IMR-90 (cell line): Measurements from ENCODE around the gene ARMH3. TPM values are rescaled to one million over a fixed set of nuclear protein-coding genes. Genes with fewer than 3 reads are reported as not detected.

Source experiments
- ATAC-seq: fragments of 200-7000 bp; cut with Tn5 transposase; 2 replicates; pipeline ENCODE4 v1.9.1; 2020; ENCODE audit warnings: low read depth, mild to moderate bottlenecking, moderate library complexity
- BruUV-seq: library from RNA; stranded (reverse); fragments of 400-500 nt; replicated peaks from 2 replicates; lab custom pipeline; 2021; lab: Mats Ljungman, UMichigan
- CTCF ChIA-PET: fragments of 300-600 bp; formaldehyde crosslinking; extraction: SDS; loops from one replicate; lab custom pipeline; 2021; ENCODE audit warnings: antibody characterized with exemption; lab: Yijun Ruan, JAX
- POLR2A ChIA-PET: fragments of 300-600 bp; sonication (Branson Sonifier 250); formaldehyde crosslinking; loops from one replicate; lab custom pipeline; 2022; ENCODE audit warnings: antibody characterized with exemption; ENCODE audit not compliant: unreplicated experiment; lab: Charles Lee
- DNase-seq: peaks from one replicate; pipeline ENCODE4 v3.0.0; 2013
- H2AFZ ChIP-seq: replicated peaks from 2 replicates; pipeline ENCODE3; 2013; ENCODE audit warnings: low read length, mild to moderate bottlenecking; ENCODE audit not compliant: poor library complexity
- H2AK5ac ChIP-seq: 2 replicates; pipeline ENCODE4 v1.6.1; 2013; ENCODE audit warnings: low read depth, low read length, inconsistent platforms
- H2AK9ac ChIP-seq: replicated peaks from 2 replicates; pipeline ENCODE3; 2013; ENCODE audit warnings: mild to moderate bottlenecking, low read depth, low read length, moderate library complexity; ENCODE audit not compliant: poor library complexity
- H2BK120ac ChIP-seq: 2 replicates; pipeline ENCODE4 v1.6.1; 2013; ENCODE audit warnings: low read depth, low read length, inconsistent platforms
- H2BK15ac ChIP-seq: 3 replicates; pipeline ENCODE4 v1.6.1; 2013; ENCODE audit warnings: low read depth, low read length, inconsistent platforms
- H2BK20ac ChIP-seq: 2 replicates; pipeline ENCODE4 v1.6.1; 2013; ENCODE audit warnings: low read depth, mild to moderate bottlenecking, inconsistent platforms, low read length, moderate library complexity
- H2BK5ac ChIP-seq: 2 replicates; pipeline ENCODE4 v1.6.1; 2013; ENCODE audit warnings: mild to moderate bottlenecking, low read depth, low read length, inconsistent platforms; ENCODE audit not compliant: poor library complexity, severe bottlenecking
- H3K14ac ChIP-seq: replicated peaks from 2 replicates; pipeline ENCODE4 v1.6.1; 2013; ENCODE audit warnings: low read depth, low read length, inconsistent platforms
- H3K18ac ChIP-seq: 2 replicates; pipeline ENCODE4 v1.6.1; 2013; ENCODE audit warnings: low read depth, low read length, control low read depth
- H3K23ac ChIP-seq: 2 replicates; pipeline ENCODE4 v1.6.1; 2013; ENCODE audit warnings: low read depth, low read length, inconsistent platforms
- H3K27ac ChIP-seq: 2 replicates; pipeline ENCODE4 v1.5.1; 2013; ENCODE audit warnings: mild to moderate bottlenecking, control low read depth, low read length; ENCODE audit not compliant: insufficient read depth
- H3K27me3 ChIP-seq: 2 replicates; pipeline ENCODE4 v1.6.1; 2013; ENCODE audit warnings: low read length; ENCODE audit not compliant: control insufficient read depth, insufficient read depth
- H3K36me3 ChIP-seq: 2 replicates; pipeline ENCODE4 v1.6.1; 2013; ENCODE audit warnings: low read length, mixed read lengths; ENCODE audit not compliant: control insufficient read depth, insufficient read depth
- H3K4ac ChIP-seq: 2 replicates; pipeline ENCODE4 v1.6.1; 2013; ENCODE audit warnings: low read depth, low read length, inconsistent platforms
- H3K4me1 ChIP-seq: 2 replicates; pipeline ENCODE4 v1.6.1; 2013; ENCODE audit warnings: low read length, mixed read lengths; ENCODE audit not compliant: control insufficient read depth, insufficient read depth
- H3K4me2 ChIP-seq: 2 replicates; pipeline ENCODE4 v1.6.1; 2013; ENCODE audit warnings: low read depth, mild to moderate bottlenecking, control low read depth, low read length, moderate library complexity
- H3K4me3 ChIP-seq: 2 replicates; pipeline ENCODE4 v1.5.1; 2013; ENCODE audit warnings: low read depth, mild to moderate bottlenecking, control low read depth, low read length, moderate library complexity; ENCODE audit not compliant: insufficient read depth
- H3K56ac ChIP-seq: 2 replicates; pipeline ENCODE4 v1.6.1; 2013; ENCODE audit warnings: low read length, inconsistent platforms; ENCODE audit not compliant: insufficient read depth; ENCODE audit errors: extremely low read depth
- H3K79me1 ChIP-seq, 2 experiments: 2 replicates each; pipeline ENCODE4 v1.6.1; 2013; ENCODE audit warnings: low read length in 2 of 2, inconsistent platforms in 1 of 2, low read depth in 1 of 2
- H3K9ac ChIP-seq: 2 replicates; pipeline ENCODE4 v1.6.1; 2013; ENCODE audit warnings: low read depth, low read length, control low read depth
- H3K9me1 ChIP-seq: 2 replicates; pipeline ENCODE4 v1.6.1; 2013; ENCODE audit warnings: low read length, inconsistent platforms; ENCODE audit not compliant: insufficient read depth
- H3K9me3 ChIP-seq: 2 replicates; pipeline ENCODE4 v1.6.1; 2013; ENCODE audit warnings: low read length; ENCODE audit not compliant: control insufficient read depth, insufficient read depth
- H4K20me1 ChIP-seq: 2 replicates; pipeline ENCODE4 v1.6.1; 2013; ENCODE audit warnings: low read length, inconsistent platforms; ENCODE audit not compliant: insufficient read depth
- H4K5ac ChIP-seq: 2 replicates; pipeline ENCODE4 v1.6.1; 2013; ENCODE audit warnings: mild to moderate bottlenecking, low read depth, low read length, control low read depth
- H4K8ac ChIP-seq, 2 experiments: 2 replicates each; pipeline ENCODE4 v1.6.1; 2013; ENCODE audit warnings: low read depth in 2 of 2, low read length in 2 of 2, control low read depth in 1 of 2, inconsistent platforms in 1 of 2
- H4K91ac ChIP-seq: 2 replicates; pipeline ENCODE4 v1.6.1; 2013; ENCODE audit warnings: low read depth, low read length, inconsistent platforms; ENCODE audit not compliant: insufficient read depth
- BHLHE40 ChIP-seq: fragments of 150-350 bp; IDR thresholded peaks from 2 replicates; pipeline ENCODE4 v1.6.1; 2016; ENCODE audit warnings: mild to moderate bottlenecking, low read depth, low read length
- CHD1 ChIP-seq: IDR thresholded peaks from 2 replicates; pipeline ENCODE4 v1.6.1; 2012; ENCODE audit warnings: low read depth, low read length, improper control_type of control experiment
- CTCF ChIP-seq: conservative IDR thresholded peaks from 2 replicates; pipeline ENCODE4 v1.5.1; 2012; ENCODE audit warnings: mild to moderate bottlenecking, low read depth, low read length, improper control_type of control experiment
- ELK1 ChIP-seq: fragments of 150-350 bp; IDR thresholded peaks from 2 replicates; pipeline ENCODE4 v1.6.1; 2016; ENCODE audit warnings: low read depth, mild to moderate bottlenecking, low read length, moderate library complexity, borderline replicate concordance
- FOS ChIP-seq: fragments of 150-350 bp; IDR thresholded peaks from 2 replicates; pipeline ENCODE4 v1.6.1; 2016; ENCODE audit warnings: low read depth, low read length
- MAFK ChIP-seq: IDR thresholded peaks from 2 replicates; pipeline ENCODE4 v1.6.1; 2012; ENCODE audit warnings: low read depth, low read length, improper control_type of control experiment
- MAZ ChIP-seq: IDR thresholded peaks from 2 replicates; pipeline ENCODE4 v1.6.1; 2012; ENCODE audit warnings: low read depth, mild to moderate bottlenecking, low read length, improper control_type of control experiment, moderate library complexity, borderline replicate concordance
- MXI1 ChIP-seq: IDR thresholded peaks from 2 replicates; pipeline ENCODE4 v1.6.1; 2012; ENCODE audit warnings: low read depth, mild to moderate bottlenecking, low read length, moderate library complexity, borderline replicate concordance
- NFE2L2 ChIP-seq: fragments of 150-350 bp; IDR thresholded peaks from 2 replicates; pipeline ENCODE4 v1.6.1; 2016; ENCODE audit warnings: low read depth, mild to moderate bottlenecking, low read length
- POLR2A ChIP-seq: IDR thresholded peaks from 2 replicates; pipeline ENCODE4 v1.6.1; 2012; ENCODE audit warnings: mild to moderate bottlenecking, low read depth, low read length
- RAD21 ChIP-seq: IDR thresholded peaks from 2 replicates; pipeline ENCODE4 v1.6.1; 2012; ENCODE audit warnings: low read length, improper control_type of control experiment
- RCOR1 ChIP-seq: IDR thresholded peaks from 2 replicates; pipeline ENCODE4 v1.6.1; 2012; ENCODE audit warnings: mild to moderate bottlenecking, low read length, improper control_type of control experiment; ENCODE audit not compliant: insufficient replicate concordance
- RFX5 ChIP-seq: IDR thresholded peaks from 2 replicates; pipeline ENCODE4 v1.8.0; 2012; ENCODE audit warnings: low read depth, mild to moderate bottlenecking, low read length, moderate library complexity
- SMC3 ChIP-seq: fragments of 150-350 bp; IDR thresholded peaks from 2 replicates; pipeline ENCODE4 v1.6.1; 2016; ENCODE audit warnings: low read depth, mild to moderate bottlenecking, antibody characterized with exemption, low read length, moderate library complexity
- WGBS, 2 experiments: methylation state at CpG; one replicate each; pipeline versions ENCODE4 v1.1.5 to v1.1.7; 2013; ENCODE audit warnings: missing lambda C conversion rate in 2 of 2; ENCODE audit not compliant: insufficient read length in 1 of 2; ENCODE audit errors: extremely low coverage in 2 of 2; 5-methylcytosine and 5-hydroxymethylcytosine counted together
- dilution Hi-C: fragments of 300-500 bp; cut with HindIII; formaldehyde crosslinking; loops from one replicate; pipeline ENCODE4 v1.14.3; 2018; ENCODE audit warnings: low sequenced_read_pairs; ENCODE audit not compliant: unreplicated experiment
- in situ Hi-C: fragments of 300-500 bp; cut with MboI; formaldehyde crosslinking; loops from 3 replicates; pipeline ENCODE4 v1.14.3; 2019; ENCODE audit warnings: low sequenced_read_pairs, inconsistent platforms, mixed read lengths
- intact Hi-C: fragments of 100-400 bp; cut with micrococcal nuclease; formaldehyde crosslinking; loops from 2 replicates; pipeline ENCODE4 v1.10.0; 2022
- polyA plus RNA-seq, 3 experiments: library from polyadenylated mRNA; depleted of rRNA; stranded (reverse); fragments of >200 nt; gene quantifications; 2 replicates each; pipeline ENCODE4 v1.2.3, GENCODE V29; 2012; ENCODE audit warnings: low replicate concordance in 1 of 3
- total RNA-seq: library from RNA; depleted of rRNA; stranded (reverse); fragments of >200 nt; gene quantifications from 2 replicates; pipeline ENCODE4 v1.2.3, GENCODE V29; 2012
- TF ChIP-seq, protein P1 (sequence below): fragments of 150-350 bp; IDR thresholded peaks from 2 replicates; pipeline ENCODE4 v1.6.1; 2017; ENCODE audit warnings: mild to moderate bottlenecking, antibody characterized with exemption, low read length, low read depth

ARMH3 gene
- total and polyA plus RNA-seq, 2 of the 4 experiments (the other 2 are of a cell fraction), result 12.1 to 13.1 TPM

- in situ Hi-C loops (no loop called here), dilution Hi-C loops (no loop called here)
- POLR2A ChIA-PET, result interaction anchor here (1.2 kb wide), 1 partner anchor 22 kb away, joined by 4 read pairs; no protein-coding TSS in a partner anchor
- TF ChIP-seq MAZ (no peak), NFE2L2 (no peak), ELK1 (no peak), RFX5 (no peak), SMC3 (no peak), POLR2A (no peak), CHD1 (no peak), MAFK (no peak), RCOR1 (no peak), FOS (no peak), RAD21 (no peak), CTCF (no peak), MXI1 (no peak), BHLHE40 (no peak)
- TF ChIP-seq, protein P1, sequence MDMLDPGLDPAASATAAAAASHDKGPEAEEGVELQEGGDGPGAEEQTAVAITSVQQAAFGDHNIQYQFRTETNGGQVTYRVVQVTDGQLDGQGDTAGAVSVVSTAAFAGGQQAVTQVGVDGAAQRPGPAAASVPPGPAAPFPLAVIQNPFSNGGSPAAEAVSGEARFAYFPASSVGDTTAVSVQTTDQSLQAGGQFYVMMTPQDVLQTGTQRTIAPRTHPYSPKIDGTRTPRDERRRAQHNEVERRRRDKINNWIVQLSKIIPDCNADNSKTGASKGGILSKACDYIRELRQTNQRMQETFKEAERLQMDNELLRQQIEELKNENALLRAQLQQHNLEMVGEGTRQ, result no peak
Observed at GRCh38 chr10:101940916-101941315, 115.1 kb downstream of the ARMH3 start.

More at GRCh38 chr10:101940916-101941315, 115.1 kb downstream of the ARMH3 start:
- Histone ChIP-seq H3K4me2 (peak overlapping the region; percentile 33; the same call in 1 of the 2 replicates), H3K79me1 (peaks cover 3 to 40% of the 10 kb centered on the region in 2 experiments; a peak in 3 of 4 replicates), H3K23ac (peak overlapping the region; percentile 54; the same call in 1 of the 2 replicates), H3K9me3 (no peaks in the 10 kb centered on the region), H3K4ac (peak overlapping the region; percentile 58; the same call in 1 of the 2 replicates), H2AFZ (no peak overlapping the region), H2AK5ac (peak overlapping the region; percentile 67; the same call in 1 of the 2 replicates), H3K14ac (peak overlapping the region; percentile 82), H3K27ac (peak overlapping the region; percentile 54), H4K91ac (peak overlapping the region; percentile 66; the same call in 1 of the 2 replicates), H2BK20ac (peak overlapping the region; percentile 83; the same call in 1 of the 2 replicates), H3K56ac (peak overlapping the region; percentile 39; the same call in 1 of the 2 replicates), H3K27me3 (no peaks in the 10 kb centered on the region), H2AK9ac (no peak overlapping the region), H3K4me1 (peaks cover 34% of the 10 kb centered on the region), H3K18ac (peak overlapping the region; percentile 89; the same call in 1 of the 2 replicates), H2BK120ac (peak overlapping the region; percentile 81), H4K20me1 (peaks cover 7% of the 10 kb centered on the region; the same call in 1 of the 2 replicates), H2BK15ac (peak overlapping the region; percentile 95), H3K36me3 (no peaks in the 10 kb centered on the region), H4K8ac (peak overlapping the region; percentile 20 to 82), H3K9ac (no peak overlapping the region; the same call in 1 of the 2 replicates), H3K4me3 (no peak overlapping the region), H4K5ac (peak overlapping the region; percentile 75; the same call in 1 of the 2 replicates), H3K9me1 (peaks cover 19% of the 10 kb centered on the region), H2BK5ac (peak overlapping the region; percentile 91)
- no CpG with 5 or more reads among the region's 1 CpG for WGBS, 2 experiments
- intact Hi-C loops, result no loop called here
- peak; percentile 46 for DNase-seq
- ATAC-seq, result no peak
- CTCF ChIA-PET, result interaction anchor here (0.7 to 1.3 kb wide), 2 partner anchors 17 to 68 kb away, joined by 3 read pairs; no protein-coding TSS in a partner anchor
- BruUV-seq, result no TSS peak
